Endothelial cell of coronary artery (primary cell): ENCODE measurements around the gene PRPF18. TPM values are rescaled to one million over a fixed set of nuclear protein-coding genes. Genes with fewer than 3 reads are reported as not detected.

Experiments
- total RNA-seq: library from RNA; depleted of rRNA; stranded (reverse); fragments of >200 nt; gene quantifications from 2 replicates; pipeline ENCODE4 v1.2.3, GENCODE V29; 2014

Gene PRPF18, protein sequence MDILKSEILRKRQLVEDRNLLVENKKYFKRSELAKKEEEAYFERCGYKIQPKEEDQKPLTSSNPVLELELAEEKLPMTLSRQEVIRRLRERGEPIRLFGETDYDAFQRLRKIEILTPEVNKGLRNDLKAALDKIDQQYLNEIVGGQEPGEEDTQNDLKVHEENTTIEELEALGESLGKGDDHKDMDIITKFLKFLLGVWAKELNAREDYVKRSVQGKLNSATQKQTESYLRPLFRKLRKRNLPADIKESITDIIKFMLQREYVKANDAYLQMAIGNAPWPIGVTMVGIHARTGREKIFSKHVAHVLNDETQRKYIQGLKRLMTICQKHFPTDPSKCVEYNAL
- 31.9 and 32.5 TPM in 2 replicates for total RNA-seq

GRCh38 chr10:13586676-13587355 is at the start of gene PRPF18:
PRPF18 (plus strand) TSS chr10:13586965; CDS start chr10:13587087, 122 bp downstream.

Other genes starting within 250 kb of the PRPF18 start
- gene SEPHS1, start 238.7 kb upstream of the PRPF18 start, total RNA-seq, result 28.2 and 37.0 TPM in 2 replicates
- gene BEND7, start 58.0 kb upstream of the PRPF18 start, total RNA-seq, result 10.2 and 15.2 TPM in 2 replicates